ENCODE data around the gene SCRT2.

The SCRT2 gene

DNA sequence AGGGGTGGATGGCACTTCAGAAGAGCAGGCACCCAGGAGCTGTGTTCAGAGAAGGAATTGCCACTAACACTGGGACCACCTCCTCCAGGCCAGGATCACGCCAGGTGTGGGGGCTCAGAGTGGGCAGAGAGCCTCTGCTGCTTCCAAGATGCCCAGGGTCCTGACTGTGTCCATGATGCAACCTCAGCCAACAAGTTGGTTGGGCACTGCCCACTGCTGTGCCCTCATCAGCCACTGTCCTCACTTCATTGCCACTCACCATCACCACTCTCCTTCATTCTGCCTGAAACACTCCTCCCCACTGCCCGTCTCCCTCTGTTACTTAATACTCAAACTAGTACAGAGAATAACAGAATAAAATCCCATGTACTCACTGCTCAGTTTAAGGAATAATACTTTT lies 49.0 kb downstream of the SCRT2 start:
- H3K4me3 ChIP-seq (ENCODE audit: control insufficient read depth, low read depth, low read length), result no peak overlapping the region
- DNase-seq (ENCODE audit: low read depth), result no peak
- TF ChIP-seq, protein P1, sequence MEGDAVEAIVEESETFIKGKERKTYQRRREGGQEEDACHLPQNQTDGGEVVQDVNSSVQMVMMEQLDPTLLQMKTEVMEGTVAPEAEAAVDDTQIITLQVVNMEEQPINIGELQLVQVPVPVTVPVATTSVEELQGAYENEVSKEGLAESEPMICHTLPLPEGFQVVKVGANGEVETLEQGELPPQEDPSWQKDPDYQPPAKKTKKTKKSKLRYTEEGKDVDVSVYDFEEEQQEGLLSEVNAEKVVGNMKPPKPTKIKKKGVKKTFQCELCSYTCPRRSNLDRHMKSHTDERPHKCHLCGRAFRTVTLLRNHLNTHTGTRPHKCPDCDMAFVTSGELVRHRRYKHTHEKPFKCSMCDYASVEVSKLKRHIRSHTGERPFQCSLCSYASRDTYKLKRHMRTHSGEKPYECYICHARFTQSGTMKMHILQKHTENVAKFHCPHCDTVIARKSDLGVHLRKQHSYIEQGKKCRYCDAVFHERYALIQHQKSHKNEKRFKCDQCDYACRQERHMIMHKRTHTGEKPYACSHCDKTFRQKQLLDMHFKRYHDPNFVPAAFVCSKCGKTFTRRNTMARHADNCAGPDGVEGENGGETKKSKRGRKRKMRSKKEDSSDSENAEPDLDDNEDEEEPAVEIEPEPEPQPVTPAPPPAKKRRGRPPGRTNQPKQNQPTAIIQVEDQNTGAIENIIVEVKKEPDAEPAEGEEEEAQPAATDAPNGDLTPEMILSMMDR (IDR thresholded peaks at IDR 0.05; ENCODE audit: control insufficient read depth, insufficient read depth, low read depth, low read length, missing control alignments), result no peak

GRCh38 chr20:625360-625932 lies 50.2 kb downstream of the SCRT2 start:
- no peak overlapping the region for H3K4me3 ChIP-seq (ENCODE audit: control insufficient read depth, low read depth, low read length)
- no peak for DNase-seq (ENCODE audit: low read depth)
- TF ChIP-seq, protein P1 (IDR thresholded peaks at IDR 0.05; ENCODE audit: control insufficient read depth, insufficient read depth, low read depth, low read length, missing control alignments), result no peak

DNA sequence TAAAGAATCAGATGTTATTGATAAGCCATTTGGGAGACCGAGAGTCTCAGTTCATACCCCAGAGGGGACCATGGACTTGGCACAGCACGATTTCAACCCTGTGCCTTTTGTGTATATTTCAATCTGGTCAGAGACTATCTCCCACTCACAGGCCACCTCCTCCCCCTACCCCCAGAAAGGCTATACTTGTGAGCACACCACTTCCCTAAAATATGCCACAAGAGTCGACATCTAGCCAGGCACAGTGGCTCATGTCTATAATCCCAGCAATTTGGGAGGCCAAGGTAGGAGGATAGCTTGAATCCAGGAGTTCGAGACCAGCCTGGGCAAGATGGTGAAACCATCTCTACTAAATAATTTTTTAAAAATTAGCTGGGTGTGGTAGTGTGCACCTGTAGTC lies 51.9 kb downstream of the SCRT2 start:
- no peak for DNase-seq (ENCODE audit: low read depth)
- TF ChIP-seq, protein P1 (IDR thresholded peaks at IDR 0.05; ENCODE audit: control insufficient read depth, insufficient read depth, low read depth, low read length, missing control alignments), result no peak
- no peak overlapping the region for H3K4me3 ChIP-seq (ENCODE audit: control insufficient read depth, low read depth, low read length)

DNA sequence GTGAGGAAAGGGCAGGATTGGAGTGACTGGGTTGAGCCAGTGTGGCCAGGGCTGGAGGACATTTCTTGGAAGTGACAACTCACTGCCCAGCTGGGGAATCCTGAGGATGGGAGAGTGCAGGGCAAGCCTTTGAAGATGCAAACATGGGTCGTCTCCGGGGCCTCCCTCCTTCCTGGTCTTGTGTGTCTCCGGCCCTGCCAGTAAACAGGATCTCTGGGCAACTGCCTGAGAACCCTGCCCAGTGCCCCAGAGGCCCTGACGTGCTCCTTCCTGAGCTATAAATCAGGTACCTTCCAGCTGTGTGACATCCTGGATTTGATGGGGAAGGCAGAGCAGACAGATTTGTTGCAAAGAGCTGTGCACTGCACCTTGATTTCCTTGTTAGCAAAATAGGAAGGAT lies 52.6 kb downstream of the SCRT2 start:
- H3K4me3 ChIP-seq (ENCODE audit: control insufficient read depth, low read depth, low read length), result no peak overlapping the region
- no peak for DNase-seq (ENCODE audit: low read depth)
- TF ChIP-seq, protein P1 (IDR thresholded peaks at IDR 0.05; ENCODE audit: control insufficient read depth, insufficient read depth, low read depth, low read length, missing control alignments), result no peak

DNA sequence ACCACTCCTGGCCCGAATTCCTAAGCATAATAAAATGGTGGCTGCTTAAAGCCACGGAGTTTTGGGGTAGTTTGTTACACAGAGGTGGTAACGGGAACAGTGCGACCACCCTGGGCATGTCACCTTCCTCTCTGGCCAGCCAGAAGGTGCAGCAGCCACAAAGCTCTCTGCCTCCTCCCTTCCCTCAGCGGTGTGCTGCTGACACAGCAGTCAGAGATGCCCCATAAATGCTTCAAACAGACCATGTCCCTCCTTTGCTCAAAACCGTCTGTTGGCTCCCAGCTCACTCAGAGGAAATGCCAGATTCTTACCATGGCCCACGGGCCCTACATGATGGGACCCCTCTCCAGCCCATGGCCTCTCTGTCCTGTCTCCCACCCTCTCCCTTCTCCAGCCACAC lies 53.4 kb downstream of the SCRT2 start:
- H3K4me3 ChIP-seq (ENCODE audit: control insufficient read depth, low read depth, low read length), result no peak overlapping the region
- TF ChIP-seq, protein P1 (IDR thresholded peaks at IDR 0.05; ENCODE audit: control insufficient read depth, insufficient read depth, low read depth, low read length, missing control alignments), result no peak
- DNase-seq (ENCODE audit: low read depth), result no peak

DNA sequence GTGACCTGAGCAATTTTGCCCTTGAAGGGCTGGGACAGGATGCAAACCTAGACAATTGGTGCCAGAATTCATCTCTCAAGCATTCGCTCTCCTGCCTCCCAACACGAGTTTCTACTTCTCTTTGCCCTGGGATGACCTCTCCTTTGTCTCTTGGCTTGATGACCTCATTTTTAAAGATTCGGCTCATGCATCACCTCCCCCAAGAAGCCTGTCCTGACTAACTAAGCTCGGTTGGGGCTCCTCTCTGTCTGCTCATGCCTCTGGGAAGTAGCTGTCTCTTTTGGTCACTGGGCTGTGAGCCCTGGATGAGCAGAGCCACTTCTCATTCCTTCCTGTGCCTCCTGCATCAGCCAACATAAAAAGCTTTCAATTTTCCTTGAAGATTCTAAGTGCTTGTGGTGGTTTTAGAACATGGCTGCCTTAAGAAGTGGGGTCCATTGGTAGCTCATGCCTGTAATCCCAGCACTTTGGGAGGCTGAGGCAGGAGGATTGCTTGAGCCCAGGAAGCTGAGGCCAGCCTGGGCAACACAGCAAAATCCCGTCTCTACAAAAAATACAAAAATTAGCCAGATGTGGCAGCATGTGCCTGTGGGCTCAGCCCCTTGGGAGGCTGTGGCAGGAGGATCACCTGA lies 54.4 kb downstream of the SCRT2 start:
- no peak overlapping the region for H3K4me3 ChIP-seq (ENCODE audit: control insufficient read depth, low read depth, low read length)
- TF ChIP-seq, protein P1 (IDR thresholded peaks at IDR 0.05; ENCODE audit: control insufficient read depth, insufficient read depth, low read depth, low read length, missing control alignments), result no peak
- no peak for DNase-seq (ENCODE audit: low read depth)
